Smooth muscle cell (in vitro differentiated cells): ENCODE results near the gene OBSCN. TPM values are rescaled to one million over a fixed set of nuclear protein-coding genes. Genes with fewer than 3 reads are reported as not detected.

Experiments
- DNase-seq: peaks from one replicate; lab custom pipeline; 2025; ENCODE audit not compliant: unreplicated experiment; lab: John Stamatoyannopoulos, UW
- H2AFZ ChIP-seq: fragments of 200-600 bp; sonication (generic); 2 replicates; pipeline ENCODE4 v1.6.0; 2016; ENCODE audit warnings: antibody characterized with exemption, low read depth, mild to moderate bottlenecking
- H3F3A ChIP-seq: fragments of 200-600 bp; sonication (generic); 2 replicates; pipeline ENCODE4 v1.6.0; 2017; ENCODE audit warnings: antibody characterized with exemption, low read depth
- H3K27ac ChIP-seq: fragments of 200-600 bp; sonication (generic); 2 replicates; pipeline ENCODE4 v1.5.1; 2016; ENCODE audit warnings: low read depth, mild to moderate bottlenecking
- H3K27me3 ChIP-seq: fragments of 200-600 bp; sonication (generic); 2 replicates; pipeline ENCODE4 v1.6.1; 2016; ENCODE audit warnings: low read depth, mild to moderate bottlenecking
- H3K36me3 ChIP-seq: fragments of 200-600 bp; sonication (generic); 2 replicates; pipeline ENCODE4 v1.5.1; 2016; ENCODE audit warnings: low read depth
- H3K4me1 ChIP-seq: fragments of 200-600 bp; sonication (generic); 2 replicates; pipeline ENCODE4 v1.5.1; 2016; ENCODE audit warnings: low read depth
- H3K4me2 ChIP-seq: fragments of 200-600 bp; sonication (generic); 2 replicates; pipeline ENCODE4 v1.6.0; 2016; ENCODE audit warnings: mild to moderate bottlenecking
- H3K4me3 ChIP-seq: fragments of 200-600 bp; sonication (generic); 2 replicates; pipeline ENCODE4 v1.5.1; 2016; ENCODE audit warnings: mild to moderate bottlenecking
- H3K79me2 ChIP-seq: fragments of 200-600 bp; sonication (generic); 2 replicates; pipeline ENCODE4 v1.6.0; 2016; ENCODE audit warnings: low read depth, mild to moderate bottlenecking
- H3K9ac ChIP-seq: fragments of 200-600 bp; sonication (generic); 2 replicates; pipeline ENCODE4 v1.6.0; 2016; ENCODE audit warnings: low read depth
- H3K9me3 ChIP-seq: fragments of 200-600 bp; sonication (generic); replicated peaks from 2 replicates; pipeline ENCODE4 v1.5.1; 2016; ENCODE audit warnings: low read depth
- H4K20me1 ChIP-seq: fragments of 200-600 bp; sonication (generic); 2 replicates; pipeline ENCODE4 v1.6.0; 2016; ENCODE audit warnings: low read depth
- CTCF ChIP-seq: fragments of 200-600 bp; sonication (generic); IDR thresholded peaks from 2 replicates; pipeline ENCODE4 v1.5.1; 2017; ENCODE audit warnings: borderline replicate concordance, mild to moderate bottlenecking, antibody characterized with exemption; ENCODE audit not compliant: insufficient read depth, poor library complexity, severe bottlenecking
- WGBS: methylation state at CpG from one replicate; pipeline ENCODE4 v1.1.7; 2016; ENCODE audit warnings: low lambda C conversion rate; 5-methylcytosine and 5-hydroxymethylcytosine counted together
- polyA plus RNA-seq: library from polyadenylated mRNA; unstranded; fragments of >200 nt; fragmentation: Nextera tagmentation; extraction: Ambion mirVana; gene quantifications from 2 replicates; pipeline ENCODE4 v1.2.1, GENCODE V29; 2016
- total RNA-seq: library from RNA; depleted of rRNA; stranded (reverse); fragments of >200 nt; gene quantifications from 2 replicates; pipeline ENCODE4 v1.2.3, GENCODE V29; 2014

Gene OBSCN
- total and polyA plus RNA-seq, 2 experiments from 2014 or later, result 3.8 to 10.6 TPM

GRCh38 chr1:228344631-228345072, 136.8 kb downstream of the OBSCN start:
- H2AFZ ChIP-seq, result no peak overlapping the region
- H3K79me2 ChIP-seq, result no peaks in the 10 kb centered on the region
- no peak overlapping the region for H3K4me2 ChIP-seq
- no peak overlapping the region for H3K4me3 ChIP-seq
- 92% methylated on average over 5 of the region's 5 CpGs for WGBS
- no peak for TF ChIP-seq CTCF
- no peak overlapping the region for H3K9ac ChIP-seq
- H3F3A ChIP-seq, result no peaks in the 10 kb centered on the region
- no peaks in the 10 kb centered on the region for H3K4me1 ChIP-seq
- no peaks in the 10 kb centered on the region for H3K9me3 ChIP-seq
- DNase-seq, result no peak
- no peaks in the 10 kb centered on the region for H3K36me3 ChIP-seq
- no peaks in the 10 kb centered on the region for H4K20me1 ChIP-seq
- no peaks in the 10 kb centered on the region for H3K27me3 ChIP-seq
- no peak overlapping the region for H3K27ac ChIP-seq

- Histone ChIP-seq H3K4me2 (no peak overlapping the region), H3K4me1 (no peaks in the 10 kb centered on the region), H3K9me3 (no peaks in the 10 kb centered on the region), H3K9ac (no peak overlapping the region), H3K27me3 (no peaks in the 10 kb centered on the region), H3K36me3 (no peaks in the 10 kb centered on the region), H2AFZ (no peak overlapping the region), H3F3A (no peaks in the 10 kb centered on the region), H3K27ac (no peak overlapping the region), H3K4me3 (no peak overlapping the region), H3K79me2 (no peaks in the 10 kb centered on the region), H4K20me1 (no peaks in the 10 kb centered on the region)
- no peak for DNase-seq
- TF ChIP-seq CTCF, result no peak
- WGBS, result 95% methylated on average over 16 of the region's 17 CpGs
These were observed 137.5 kb downstream of the OBSCN start for GRCh38 chr1:228345201-228345930.

GRCh38 chr1:228346731-228347130, 138.9 kb downstream of the OBSCN start:
- no peaks in the 10 kb centered on the region for H4K20me1 ChIP-seq
- 93% methylated on average over 9 of the region's 9 CpGs for WGBS

More at GRCh38 chr1:228346731-228347130, 138.9 kb downstream of the OBSCN start:
- Histone ChIP-seq H3K9ac (no peak overlapping the region), H2AFZ (no peak overlapping the region), H3K4me1 (no peaks in the 10 kb centered on the region), H3F3A (no peaks in the 10 kb centered on the region), H3K4me3 (no peak overlapping the region), H3K79me2 (no peaks in the 10 kb centered on the region), H3K27ac (no peak overlapping the region), H3K4me2 (no peak overlapping the region), H3K36me3 (no peaks in the 10 kb centered on the region), H3K9me3 (no peaks in the 10 kb centered on the region), H3K27me3 (no peaks in the 10 kb centered on the region)
- TF ChIP-seq CTCF, result no peak
- no peak for DNase-seq
